GM20431 (cell line): Measurements from ENCODE around the gene LDHD.
"Not testable (repeated sequence)": the region's sequence is repeated elsewhere in the genome, so short reads cannot be mapped to it uniquely, and the experiment has no call there.

Source experiments
- in situ Hi-C: fragments of 300-500 bp; cut with MseI, MboI; formaldehyde crosslinking; loops from one replicate; pipeline ENCODE4 v1.15.0; 2020; ENCODE audit warnings: low sequenced_read_pairs; ENCODE audit not compliant: unreplicated experiment

LDHD gene

DNA sequence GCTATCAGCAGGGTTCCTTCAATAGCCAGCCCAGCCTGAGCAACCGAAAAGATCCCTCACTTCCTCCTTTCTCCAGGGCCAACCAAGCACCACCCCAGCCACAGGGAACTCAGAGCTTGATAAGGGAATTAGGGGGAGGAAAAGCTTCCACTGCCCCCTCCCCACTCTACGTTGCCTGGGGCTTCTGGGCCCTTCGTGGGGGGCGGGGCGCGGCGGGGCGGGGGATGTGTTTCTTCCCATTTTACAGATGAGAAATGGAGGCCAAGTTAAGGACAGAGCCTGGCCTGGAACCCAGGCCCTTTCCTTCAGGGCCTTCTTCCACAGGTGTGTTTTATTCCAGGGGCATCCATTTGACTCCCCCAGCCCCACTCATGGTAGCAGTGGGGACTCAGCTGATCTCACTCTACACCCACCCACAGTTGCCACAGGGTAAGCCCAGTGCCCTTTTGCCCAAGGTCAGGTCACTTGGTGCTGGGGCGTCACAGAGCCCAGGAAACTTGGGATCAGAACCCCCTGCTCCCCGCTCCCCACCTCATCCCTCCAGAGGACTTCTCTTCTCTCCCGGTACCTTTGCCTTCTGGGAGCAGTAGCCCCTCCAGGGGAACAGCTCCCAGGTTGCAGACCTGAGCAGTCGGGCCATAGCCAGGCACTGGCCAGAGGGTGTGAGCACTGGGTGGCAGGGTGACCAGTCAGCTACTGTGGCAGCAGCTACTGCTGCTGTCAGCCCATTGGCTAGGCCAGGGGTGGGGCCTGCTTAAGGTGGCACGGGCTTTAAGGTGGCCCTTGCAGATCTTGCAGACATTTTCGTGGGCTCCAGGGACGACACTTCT, at the start of gene LDHD:
Gene LDHD, minus strand, starts transcription at position 700 of the 830 bp plus-strand sequence. Its CDS starts 60 bp downstream, at position 640.
- in situ Hi-C loops, result no loop called here

- in situ Hi-C loops, result no loop called here
Observed at GRCh38 chr16:75160386-75160785, 43.8 kb upstream of the LDHD start.

GRCh38 chr16:75152635-75153034, 36.1 kb upstream of the LDHD start:
- in situ Hi-C loops, result no loop called here

DNA sequence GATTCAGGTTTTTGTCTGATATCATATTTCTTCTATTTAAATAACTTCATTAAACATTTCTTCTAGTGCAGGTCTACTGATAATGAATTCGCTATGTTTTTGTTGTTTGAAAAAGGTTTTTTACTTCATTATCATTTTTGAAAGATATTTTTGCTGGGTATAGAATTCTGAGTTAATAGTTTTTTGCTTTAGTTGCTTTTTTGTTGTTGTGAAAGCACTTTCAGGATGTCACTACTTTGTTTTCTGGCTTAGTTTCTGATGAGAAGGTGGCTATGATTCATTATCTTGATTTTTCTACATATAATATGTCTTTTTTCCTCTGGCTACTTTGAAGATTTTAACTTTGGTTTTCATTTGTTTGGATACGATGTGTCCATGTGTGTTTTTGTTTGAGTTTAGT, 35.2 kb upstream of the LDHD start:
- in situ Hi-C loops, result no loop called here

DNA sequence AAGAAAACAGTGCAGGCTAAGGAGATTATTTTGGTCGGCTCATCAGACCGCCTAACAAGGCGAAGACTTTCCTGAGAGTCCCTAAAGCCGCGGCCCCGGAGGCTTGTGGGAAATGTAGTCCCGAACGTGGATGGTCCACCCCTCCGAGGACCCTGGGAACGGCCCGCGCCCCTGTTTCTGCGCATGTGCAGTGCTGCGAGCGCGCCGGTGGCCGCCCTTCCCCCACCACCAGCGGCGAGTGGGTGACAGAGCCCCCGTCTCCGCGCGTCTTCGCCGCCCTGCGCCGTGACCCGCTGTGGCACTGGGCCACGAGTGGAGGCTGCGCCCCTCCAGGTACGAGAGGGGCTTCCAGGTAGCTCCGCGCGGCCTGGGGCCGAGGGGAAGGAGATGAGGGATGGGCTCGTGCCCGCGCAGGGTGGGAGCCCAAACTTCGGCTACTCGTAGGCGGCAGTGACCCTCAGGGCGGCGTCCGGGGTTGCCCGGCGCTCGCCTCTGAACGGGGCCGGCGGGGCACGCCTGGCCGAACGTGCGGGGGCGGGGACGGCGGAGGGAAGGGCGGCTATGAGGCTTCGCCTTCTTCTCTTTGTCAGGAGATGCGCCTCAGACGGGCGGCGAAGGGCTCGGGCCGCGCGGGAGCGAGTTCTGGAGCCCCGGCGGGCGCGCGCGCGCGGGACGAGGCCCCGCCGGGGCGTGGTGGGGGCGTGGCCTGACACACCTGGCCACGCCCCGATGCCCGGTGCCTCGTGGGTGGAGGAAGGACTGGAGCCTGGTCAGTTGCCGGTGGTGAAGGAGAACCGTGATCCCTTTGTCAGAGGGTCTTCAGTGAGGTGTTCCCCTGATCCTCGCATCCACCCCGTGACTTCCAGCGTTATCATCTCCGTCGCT, 32.0 kb upstream of the LDHD start, which contains the start of gene ZFP1:
Gene ZFP1, plus strand, starts transcription at position 214 of the 885 bp plus-strand sequence. CDS start 4,428 bp downstream, outside the sequence.
- in situ Hi-C loops, result no loop called here

DNA sequence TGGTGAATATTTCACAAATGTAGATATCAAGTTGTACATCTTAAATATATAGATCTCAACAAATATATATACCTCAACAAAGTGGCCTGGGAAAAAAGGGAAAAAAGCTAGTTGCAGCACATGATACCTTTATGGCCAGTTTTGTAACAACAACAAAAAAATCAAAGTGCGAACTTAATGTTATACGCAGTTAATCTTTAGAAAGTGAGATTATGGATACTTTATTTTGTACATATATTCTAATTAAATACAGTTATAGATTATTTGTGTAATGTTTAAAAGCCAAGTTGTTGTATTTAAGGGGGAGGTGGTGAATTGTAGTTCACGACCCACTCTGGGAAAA, 31.4 kb upstream of the LDHD start:
- in situ Hi-C loops, result no loop called here

- in situ Hi-C loops, result no loop called here
Observed at GRCh38 chr16:75143941-75144340, 27.4 kb upstream of the LDHD start.

DNA sequence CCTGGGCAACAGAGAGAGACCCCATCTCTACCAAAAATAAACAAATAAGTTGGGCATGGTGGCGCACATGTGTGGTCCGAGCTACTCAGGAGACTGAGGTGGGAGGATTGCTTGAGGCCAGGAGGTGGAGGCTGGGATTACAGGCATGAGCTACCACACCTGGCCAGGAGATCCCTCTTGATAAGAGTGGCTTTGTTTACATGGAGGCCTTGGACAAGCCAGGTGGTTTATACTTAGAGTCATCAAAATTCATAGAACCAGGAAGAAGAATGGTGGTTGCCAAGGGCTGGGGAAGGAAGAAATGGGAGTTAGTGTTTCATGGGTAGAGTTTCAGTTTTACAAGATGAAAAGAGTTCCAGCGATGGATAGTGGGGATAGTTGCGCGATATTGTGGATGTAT, 22.9 kb upstream of the LDHD start:
- in situ Hi-C loops, result no loop called here

DNA sequence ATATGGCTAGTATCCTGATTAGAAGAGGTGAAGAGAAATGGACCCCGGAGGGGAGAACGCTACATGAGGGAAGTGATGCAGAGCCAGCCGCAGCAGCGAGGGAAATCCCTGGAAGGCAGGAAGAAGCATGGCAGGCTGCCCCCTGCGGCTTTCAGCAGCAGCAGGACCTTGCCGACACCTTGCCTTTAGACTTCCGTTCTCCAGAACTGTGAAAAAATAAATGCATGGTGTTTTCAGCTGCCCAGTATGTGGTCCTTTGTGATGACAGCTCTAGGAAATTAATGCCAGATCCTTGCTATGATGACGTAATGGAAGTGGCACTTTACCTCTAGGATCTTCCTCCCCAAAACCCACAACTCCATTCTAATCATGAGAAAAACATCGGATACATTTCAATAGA, 22.1 kb upstream of the LDHD start:
- in situ Hi-C loops, result no loop called here

DNA sequence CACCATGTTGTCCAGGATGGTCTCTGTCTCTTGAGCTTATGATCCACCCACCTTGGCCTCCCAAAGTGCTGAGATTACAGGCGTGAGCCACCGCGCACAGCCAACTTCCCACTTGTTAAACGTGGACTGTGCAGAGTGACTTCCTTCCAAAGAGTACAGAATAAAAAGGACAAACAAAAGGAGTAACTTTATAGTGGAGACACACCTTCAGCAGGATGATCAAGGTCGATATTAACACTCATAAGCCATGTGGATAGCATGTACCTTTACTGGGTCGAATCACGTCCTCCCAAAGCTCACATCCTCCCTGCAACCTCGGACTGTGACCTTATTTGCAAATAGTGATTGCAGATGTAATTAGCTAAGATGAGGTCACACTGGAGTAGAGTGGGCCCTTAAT, 21.7 kb upstream of the LDHD start:
- in situ Hi-C loops, result no loop called here

DNA sequence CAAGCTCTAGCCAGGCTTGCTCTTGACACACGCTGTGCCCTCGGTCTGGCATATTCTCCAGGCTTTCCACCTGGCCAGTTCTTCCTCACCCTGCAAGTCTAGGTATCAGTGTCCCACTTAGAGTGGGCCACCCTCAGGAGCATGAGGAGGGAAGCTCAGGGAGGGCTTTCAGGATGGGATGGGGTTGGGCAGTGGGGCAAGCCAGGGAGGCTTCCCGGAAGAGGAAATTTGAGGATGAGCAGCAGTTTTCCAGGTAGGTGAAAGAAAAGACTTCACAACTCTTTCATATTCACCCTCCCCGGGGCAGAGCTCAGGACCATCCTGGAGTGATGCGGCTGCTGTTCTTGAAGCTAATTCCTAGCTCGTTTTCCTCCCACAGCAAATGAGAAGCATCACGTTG, 14.5 kb upstream of the LDHD start:
- in situ Hi-C loops, result no loop called here

DNA sequence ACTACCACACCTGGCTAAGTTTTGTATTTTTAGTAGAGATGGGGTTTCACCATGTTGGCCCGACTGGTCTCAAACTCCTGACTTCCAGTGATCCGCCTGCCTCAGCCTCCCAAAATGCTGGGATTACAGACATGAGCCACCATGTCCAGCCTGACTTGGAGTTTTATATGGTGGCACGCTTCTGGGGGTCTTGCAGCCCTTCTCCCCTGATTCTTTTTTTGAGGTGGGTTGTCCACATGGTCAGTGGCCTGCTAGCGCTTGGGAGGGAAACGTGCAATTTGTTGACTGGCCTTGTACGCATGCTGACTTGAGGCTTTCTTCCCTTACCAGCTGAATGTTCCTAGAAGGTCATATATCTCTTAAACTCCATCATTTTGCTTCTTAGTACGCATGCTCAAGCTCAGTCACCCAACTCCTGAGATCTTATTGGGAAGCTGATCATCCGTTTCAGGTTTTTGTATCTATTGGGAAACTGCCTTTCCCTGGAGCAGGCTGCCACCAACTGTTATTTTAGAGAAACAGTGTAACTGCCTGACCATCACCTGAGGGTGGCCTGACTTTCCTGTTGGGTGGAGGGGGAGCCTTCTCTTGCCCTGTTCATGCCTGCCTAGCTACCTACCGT, 13.7 kb upstream of the LDHD start:
- in situ Hi-C loops, result no loop called here

- in situ Hi-C loops, result not testable (repeated sequence)
Observed at GRCh38 chr16:75129421-75130149, 13.0 kb upstream of the LDHD start.

- in situ Hi-C loops, result no loop called here
Observed at GRCh38 chr16:75127713-75128415, 11.3 kb upstream of the LDHD start.

- in situ Hi-C loops, result no loop called here
Observed at GRCh38 chr16:75122609-75123008, 6.0 kb upstream of the LDHD start.

- in situ Hi-C loops, result no loop called here
Observed at GRCh38 chr16:75121949-75122568, 5.5 kb upstream of the LDHD start.

GRCh38 chr16:75120253-75120652, 3.7 kb upstream of the LDHD start:
- in situ Hi-C loops, result no loop called here

DNA sequence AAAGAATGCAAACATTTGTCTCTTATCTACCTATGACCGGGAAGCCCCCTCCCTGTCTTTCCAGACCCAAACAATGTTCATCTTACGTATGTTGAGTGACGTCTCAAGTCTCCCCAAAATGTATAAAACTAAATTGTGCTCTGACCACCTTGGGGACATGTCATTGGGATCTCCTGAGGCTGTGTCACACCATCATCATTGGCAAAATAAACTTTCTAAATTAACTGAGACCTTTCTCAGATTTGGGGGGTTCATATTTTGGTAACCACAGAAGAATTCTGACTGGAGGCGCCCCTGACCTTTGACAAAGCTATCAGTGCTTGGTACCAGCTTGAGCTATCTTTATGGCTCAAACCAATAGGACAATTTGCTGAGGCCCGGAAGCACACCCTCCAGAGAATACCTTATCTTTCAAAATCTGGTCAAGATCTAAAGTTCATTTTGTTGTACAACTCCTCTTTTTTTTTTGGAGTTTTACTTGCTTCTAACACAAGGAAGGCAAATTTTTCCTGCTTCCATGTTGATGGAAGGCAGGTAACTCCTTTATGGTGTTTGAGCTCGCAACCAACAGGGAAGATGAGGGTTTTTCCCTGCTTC, 2.5 kb upstream of the LDHD start:
- in situ Hi-C loops, result no loop called here

GRCh38 chr16:75116911-75117245, 298 bp upstream of the LDHD start:
- in situ Hi-C loops, result no loop called here
